Psoas muscle (tissue), 8 donors: ENCODE measurements around the gene MYEOV. TPM values are rescaled to one million over a fixed set of nuclear protein-coding genes. Genes with fewer than 3 reads are reported as not detected.

Experiments
- ATAC-seq, 4 donors: fragments of 200-7000 bp; cut with Tn5 transposase; one replicate each; pipeline ENCODE4 v1.9.1; 2020; ENCODE audit warnings: moderate library complexity in 3 of 4, mild to moderate bottlenecking in 2 of 4
- DNase-seq, 2 donors: peaks; one replicate each; pipeline ENCODE4 v3.0.0-alpha.2; 2020
- H3K27ac ChIP-seq: fragments of 200-600 bp; one replicate; pipeline ENCODE4 v1.8.0; 2022
- H3K27me3 ChIP-seq, 3 donors: fragments of 200-600 bp in 1 of 3; one replicate each; pipeline versions ENCODE4 v1.6.1 to v1.8.0; 2013 to 2022; ENCODE audit warnings: low read length in 2 of 3, mild to moderate bottlenecking in 2 of 3, moderate library complexity in 1 of 3; ENCODE audit not compliant: insufficient read depth in 3 of 3
- H3K36me3 ChIP-seq, 2 donors: fragments of 200-600 bp in 1 of 2; one replicate each; pipeline versions ENCODE4 v1.6.1 to v1.8.0; 2013 to 2022; ENCODE audit warnings: low read depth in 1 of 2, mild to moderate bottlenecking in 1 of 2, moderate library complexity in 1 of 2; ENCODE audit not compliant: insufficient read depth in 1 of 2
- H3K4me1 ChIP-seq: fragments of 200-600 bp; one replicate; pipeline ENCODE4 v1.8.0; 2022
- H3K4me3 ChIP-seq: fragments of 200-600 bp; one replicate; pipeline ENCODE4 v1.8.0; 2022; ENCODE audit warnings: mild to moderate bottlenecking
- H3K9me3 ChIP-seq: fragments of 200-600 bp; one replicate; pipeline ENCODE4 v1.8.0; 2022
- WGBS, 3 donors: extraction: QIAGEN DNeasy Blood & Tissue Kit; methylation state at CpG; one replicate each; pipeline versions ENCODE4 v1.1.6 to v1.1.7; 2013; 5-methylcytosine and 5-hydroxymethylcytosine counted together
- intact Hi-C, 2 donors: fragments of 100-400 bp; cut with DNase I; formaldehyde crosslinking; loops; one replicate each; pipeline versions ENCODE4 v1.11.0 to v1.14.2; 2022
- polyA plus RNA-seq, 3 donors: library from polyadenylated mRNA; stranded (reverse); fragments of 200-250 nt; gene quantifications; one replicate each; pipeline ENCODE4 v1.2.3, GENCODE V29; 2013
- total RNA-seq, 4 donors: library from RNA; stranded (reverse); fragmentation: NEBNext Ultra II Directional in 2 of 4; extraction: Animal tissue kit (Norgen Biotek cat#: 25700) in 2 of 4; gene quantifications; one replicate each; pipeline versions ENCODE4 v1.2.1 to v1.2.4, GENCODE V29; 2021 to 2023
- TF ChIP-seq, protein P1 (sequence below): fragments of 200-600 bp; IDR thresholded peaks from one replicate; pipeline ENCODE4 v1.8.0; 2022; ENCODE audit warnings: antibody characterized with exemption
- donor health status: healthy with polysubstance abuse.
- donor health status: DM: no; HTN: no; CAD: no; lungs with moderate emphysema.
- donor health status: Bipolar disorder and iron deficiency.
- donor health status: healthy.
- donor health status: DM: yes; HTN: yes; CAD: no.
- donor health status: DM: no; HTN: no; CAD: no.
- donor health status: DM: no; HTN: no; CAD: no.
- donor health status: DM: yes; HTN: yes; CAD: no.

MYEOV gene
- total and polyA plus RNA-seq, 7 donors, result 0.09 to 0.27 (median 0.14) TPM; not detected in 3

DNA sequence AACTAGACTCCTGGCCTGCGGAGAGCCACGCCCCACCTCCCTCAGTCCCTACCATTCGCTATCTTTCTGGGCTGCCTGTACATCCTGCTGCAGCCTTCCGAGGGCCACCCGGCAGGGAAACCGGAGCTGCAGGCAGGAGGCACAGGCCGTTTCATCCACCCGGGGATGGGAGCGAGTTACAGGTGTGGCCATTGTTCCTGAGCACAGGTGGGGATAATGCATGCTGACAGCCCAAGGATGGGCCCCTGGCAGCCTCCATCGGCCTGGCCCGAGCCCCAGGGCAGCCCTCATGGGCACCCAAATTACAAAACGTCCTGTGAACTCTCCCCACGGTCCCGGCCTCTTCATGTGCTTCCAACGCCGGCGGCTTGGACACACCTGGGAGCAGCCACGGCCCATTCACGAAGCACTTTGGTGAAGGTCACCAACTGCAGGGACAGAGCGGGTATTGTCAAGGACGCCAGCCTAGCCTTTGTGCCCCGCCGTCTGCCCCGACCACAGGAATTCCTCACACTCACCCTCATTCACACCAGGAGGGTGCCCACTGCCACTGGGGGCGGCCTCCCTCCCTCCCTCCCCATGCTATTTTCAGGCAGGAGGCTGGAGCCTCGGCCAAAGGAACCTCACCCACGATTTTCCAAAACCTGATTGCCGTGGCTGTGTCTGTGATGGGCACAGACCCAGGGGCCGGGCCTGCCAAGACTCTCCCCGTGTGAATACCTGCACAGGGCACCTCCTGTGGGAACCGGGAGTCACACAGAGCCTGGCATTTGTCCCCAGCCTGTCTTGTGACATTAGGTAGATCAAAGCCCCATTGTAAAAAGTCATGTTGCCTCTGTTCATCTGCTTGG, 42.1 kb upstream of the MYEOV start:
- ATAC-seq (no peak), DNase-seq (no peak)
- intact Hi-C loops, result no loop called here
- 64 to 67% (median 67%) methylated on average over 30 to 31 of the region's 31 CpGs for WGBS, 3 donors
- TF ChIP-seq, protein P1, sequence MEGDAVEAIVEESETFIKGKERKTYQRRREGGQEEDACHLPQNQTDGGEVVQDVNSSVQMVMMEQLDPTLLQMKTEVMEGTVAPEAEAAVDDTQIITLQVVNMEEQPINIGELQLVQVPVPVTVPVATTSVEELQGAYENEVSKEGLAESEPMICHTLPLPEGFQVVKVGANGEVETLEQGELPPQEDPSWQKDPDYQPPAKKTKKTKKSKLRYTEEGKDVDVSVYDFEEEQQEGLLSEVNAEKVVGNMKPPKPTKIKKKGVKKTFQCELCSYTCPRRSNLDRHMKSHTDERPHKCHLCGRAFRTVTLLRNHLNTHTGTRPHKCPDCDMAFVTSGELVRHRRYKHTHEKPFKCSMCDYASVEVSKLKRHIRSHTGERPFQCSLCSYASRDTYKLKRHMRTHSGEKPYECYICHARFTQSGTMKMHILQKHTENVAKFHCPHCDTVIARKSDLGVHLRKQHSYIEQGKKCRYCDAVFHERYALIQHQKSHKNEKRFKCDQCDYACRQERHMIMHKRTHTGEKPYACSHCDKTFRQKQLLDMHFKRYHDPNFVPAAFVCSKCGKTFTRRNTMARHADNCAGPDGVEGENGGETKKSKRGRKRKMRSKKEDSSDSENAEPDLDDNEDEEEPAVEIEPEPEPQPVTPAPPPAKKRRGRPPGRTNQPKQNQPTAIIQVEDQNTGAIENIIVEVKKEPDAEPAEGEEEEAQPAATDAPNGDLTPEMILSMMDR, result no peak
- Histone ChIP-seq H3K27me3 (peaks cover 0 to 32% (median 11%) of the 10 kb centered on the region in 3 donors), H3K27ac (no peak overlapping the region), H3K36me3 (no peaks in the 10 kb centered on the region), H3K9me3 (no peaks in the 10 kb centered on the region), H3K4me1 (no peaks in the 10 kb centered on the region), H3K4me3 (no peak overlapping the region)

DNA sequence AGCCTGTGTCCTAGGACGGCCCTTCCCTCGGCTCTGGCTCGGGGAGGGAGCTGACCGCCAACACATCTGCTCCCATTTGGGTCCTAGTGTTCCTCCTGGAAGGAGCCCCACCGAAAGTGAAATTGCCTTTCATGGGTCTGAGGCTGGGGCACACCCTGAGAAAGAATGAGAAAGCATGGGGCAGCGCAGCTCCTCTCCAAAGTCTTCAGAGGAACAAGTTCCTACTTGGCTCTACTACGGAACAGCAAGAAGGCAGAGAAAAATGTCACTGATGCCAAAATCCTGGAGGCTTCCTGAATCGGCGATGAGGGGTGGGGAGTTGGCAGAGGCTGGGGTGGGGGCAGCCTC, 41.5 kb upstream of the MYEOV start:
- no peak for ATAC-seq
- Histone ChIP-seq H3K36me3 (no peaks in the 10 kb centered on the region), H3K4me3 (no peak overlapping the region), H3K27me3 (peaks cover 0 to 32% (median 11%) of the 10 kb centered on the region in 3 donors), H3K4me1 (no peaks in the 10 kb centered on the region), H3K9me3 (no peaks in the 10 kb centered on the region), H3K27ac (no peak overlapping the region)
- DNase-seq, result no peak
- WGBS, 3 donors, result 21 to 36% (median 24%) methylated on average over 9 of the region's 9 CpGs
- TF ChIP-seq, protein P1, result no peak
- intact Hi-C loops, result no loop called here

DNA sequence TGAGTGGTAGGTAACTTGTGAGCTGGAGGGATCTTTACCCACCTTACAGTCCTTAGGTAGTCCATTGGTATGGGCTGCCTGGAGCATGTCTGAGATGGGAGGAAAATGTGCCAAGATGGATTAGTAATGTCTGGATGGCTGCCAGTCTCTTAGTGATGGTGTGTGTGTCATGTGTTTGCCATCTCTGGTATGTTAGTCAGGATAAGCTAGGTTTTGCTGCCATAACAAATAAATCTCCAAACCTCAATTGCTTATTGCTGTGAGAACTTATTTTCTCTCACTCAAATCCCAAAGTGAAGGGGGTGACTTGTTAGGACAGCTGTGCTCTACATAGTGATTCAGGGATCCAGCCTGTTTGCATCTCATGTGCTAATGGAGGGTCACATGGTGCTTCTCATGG, 40.9 kb upstream of the MYEOV start:
- Histone ChIP-seq H3K36me3 (no peaks in the 10 kb centered on the region), H3K9me3 (no peaks in the 10 kb centered on the region), H3K27me3 (peaks cover 0 to 32% (median 11%) of the 10 kb centered on the region in 3 donors), H3K4me3 (no peak overlapping the region), H3K27ac (no peak overlapping the region), H3K4me1 (no peaks in the 10 kb centered on the region)
- DNase-seq (no peak), ATAC-seq (no peak)
- TF ChIP-seq, protein P1, result no peak
- intact Hi-C loops, result no loop called here

DNA sequence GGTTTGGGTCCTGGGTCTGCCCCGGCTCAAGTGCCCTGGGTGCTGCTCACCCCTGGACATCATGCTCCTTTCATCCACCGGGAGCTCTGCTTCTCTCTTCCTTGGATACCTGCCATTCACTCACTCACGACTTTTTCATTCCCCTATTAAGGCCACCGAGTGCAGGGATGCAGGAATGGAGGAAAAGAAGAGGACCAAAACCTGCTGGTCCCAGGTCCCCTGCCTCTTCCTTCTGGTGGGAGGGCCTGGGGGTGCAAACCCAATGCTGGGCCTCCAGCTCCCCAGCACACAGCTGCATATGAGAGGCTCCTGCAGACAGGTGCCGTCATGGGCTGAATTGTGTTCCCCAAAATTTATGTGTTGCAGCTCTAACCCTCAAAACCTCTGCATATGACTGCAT, 36.8 kb upstream of the MYEOV start:
- peaks cover 0 to 14% (median 11%) of the 10 kb centered on the region in 3 donors for H3K27me3 ChIP-seq
- no peaks in the 10 kb centered on the region for H3K36me3 ChIP-seq
- DNase-seq (no peak), ATAC-seq (no peak)
- H3K27ac ChIP-seq, result no peak overlapping the region
- no peaks in the 10 kb centered on the region for H3K4me1 ChIP-seq
- no peaks in the 10 kb centered on the region for H3K9me3 ChIP-seq
- WGBS, 3 donors, result 61 to 72% (median 70%) methylated on average over 5 of the region's 5 CpGs
- TF ChIP-seq, protein P1, result no peak
- no peak overlapping the region for H3K4me3 ChIP-seq
- intact Hi-C loops, result no loop called here
